Fibroblast of pulmonary artery (primary cell): ENCODE data around the gene CSNK1G1.

Source experiments
- DNase-seq: peaks from one replicate; pipeline ENCODE4 v3.0.0-alpha.2; 2010; ENCODE audit warnings: low read depth
- H3K4me3 ChIP-seq: replicated peaks from 2 replicates; pipeline ENCODE4 v1.5.1; 2011; ENCODE audit warnings: low read depth, mild to moderate bottlenecking, control low read depth, low read length, moderate library complexity
- TF ChIP-seq, protein P1 (sequence below): IDR thresholded peaks from 2 replicates; pipeline ENCODE4 v1.5.1; 2011; ENCODE audit warnings: mild to moderate bottlenecking, control low read depth, low read length, inconsistent platforms; ENCODE audit errors: missing control alignments

The CSNK1G1 gene

DNA sequence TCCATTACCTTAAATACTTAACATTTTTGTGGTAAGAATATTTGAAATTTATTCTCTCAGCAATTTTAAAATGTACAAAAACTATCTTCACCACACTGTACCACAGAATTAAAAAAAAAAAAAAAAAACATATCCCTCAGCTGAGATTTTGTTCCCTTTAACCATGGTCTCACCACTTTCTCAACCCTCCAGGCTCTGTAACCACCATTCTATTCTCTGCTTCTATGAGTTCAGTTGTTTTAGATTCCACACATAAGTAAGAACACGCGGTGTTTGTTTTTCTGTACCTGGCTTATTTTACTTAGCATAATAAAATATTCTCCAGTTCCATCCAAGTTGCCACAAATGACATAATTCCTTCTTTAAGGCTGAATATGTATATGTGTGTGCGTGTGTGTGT lies 41.5 kb downstream of the CSNK1G1 start:
- DNase-seq, result no peak
- no peak overlapping the region for H3K4me3 ChIP-seq
- TF ChIP-seq, protein P1, sequence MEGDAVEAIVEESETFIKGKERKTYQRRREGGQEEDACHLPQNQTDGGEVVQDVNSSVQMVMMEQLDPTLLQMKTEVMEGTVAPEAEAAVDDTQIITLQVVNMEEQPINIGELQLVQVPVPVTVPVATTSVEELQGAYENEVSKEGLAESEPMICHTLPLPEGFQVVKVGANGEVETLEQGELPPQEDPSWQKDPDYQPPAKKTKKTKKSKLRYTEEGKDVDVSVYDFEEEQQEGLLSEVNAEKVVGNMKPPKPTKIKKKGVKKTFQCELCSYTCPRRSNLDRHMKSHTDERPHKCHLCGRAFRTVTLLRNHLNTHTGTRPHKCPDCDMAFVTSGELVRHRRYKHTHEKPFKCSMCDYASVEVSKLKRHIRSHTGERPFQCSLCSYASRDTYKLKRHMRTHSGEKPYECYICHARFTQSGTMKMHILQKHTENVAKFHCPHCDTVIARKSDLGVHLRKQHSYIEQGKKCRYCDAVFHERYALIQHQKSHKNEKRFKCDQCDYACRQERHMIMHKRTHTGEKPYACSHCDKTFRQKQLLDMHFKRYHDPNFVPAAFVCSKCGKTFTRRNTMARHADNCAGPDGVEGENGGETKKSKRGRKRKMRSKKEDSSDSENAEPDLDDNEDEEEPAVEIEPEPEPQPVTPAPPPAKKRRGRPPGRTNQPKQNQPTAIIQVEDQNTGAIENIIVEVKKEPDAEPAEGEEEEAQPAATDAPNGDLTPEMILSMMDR, result no peak

DNA sequence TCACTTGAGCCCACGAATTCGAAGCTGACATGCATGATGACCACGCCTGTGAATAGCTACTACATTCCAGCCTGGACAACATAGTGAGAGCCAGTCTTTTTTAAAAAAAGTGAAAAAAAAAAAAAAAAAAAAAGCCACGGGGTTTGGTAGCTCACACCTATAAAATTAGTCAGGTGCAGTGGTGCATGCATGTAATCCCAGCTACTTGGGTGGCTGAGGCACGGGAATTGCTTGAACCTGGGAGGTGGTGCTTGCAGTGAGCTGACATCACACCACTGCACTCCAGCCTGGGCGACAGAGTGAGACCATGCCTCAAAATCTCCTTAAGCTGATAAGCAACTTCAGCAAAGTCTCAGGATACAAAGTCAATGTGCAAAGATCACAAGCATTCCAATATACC lies 44.4 kb downstream of the CSNK1G1 start:
- no peak overlapping the region for H3K4me3 ChIP-seq
- no peak for DNase-seq
- TF ChIP-seq, protein P1, result no peak

DNA sequence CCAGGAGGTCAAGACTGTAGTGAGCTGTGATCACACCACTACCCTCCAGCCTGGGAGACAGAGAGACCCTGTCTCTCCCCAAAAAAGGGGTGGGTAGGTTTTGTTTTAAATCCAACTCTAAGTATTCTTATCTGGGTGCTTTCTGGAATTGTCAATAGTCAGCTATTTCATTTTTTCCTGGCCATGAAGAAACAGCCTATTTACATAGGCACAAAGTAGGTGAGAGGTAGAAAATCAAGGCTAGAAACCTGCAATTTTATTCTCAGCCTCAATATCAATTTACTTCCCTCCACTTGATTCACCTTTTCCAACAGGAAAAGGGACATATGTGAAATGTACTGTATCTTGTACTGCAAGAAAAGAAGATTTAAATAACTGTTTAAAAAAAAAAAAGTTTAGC lies 45.9 kb downstream of the CSNK1G1 start:
- H3K4me3 ChIP-seq, result no peak overlapping the region
- TF ChIP-seq, protein P1, result no peak
- DNase-seq, result no peak

DNA sequence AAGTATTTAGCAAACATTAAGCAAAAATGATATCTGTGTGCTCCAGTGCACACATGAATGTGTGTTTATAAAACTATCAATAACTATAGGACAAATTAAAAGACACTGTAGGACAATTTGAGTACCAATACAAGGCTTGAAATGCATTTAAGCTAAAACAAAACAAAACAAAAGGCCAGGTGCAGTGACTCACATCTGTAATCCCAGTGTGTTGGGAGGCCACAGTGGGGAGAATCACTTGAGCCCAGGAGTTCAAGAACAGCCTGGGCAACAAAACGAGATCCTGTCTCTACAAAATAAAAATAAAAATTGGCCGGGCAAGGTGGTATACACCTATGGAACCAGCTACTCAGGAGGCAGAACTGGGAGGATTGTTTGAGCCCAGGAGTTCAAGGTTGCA lies 50.7 kb downstream of the CSNK1G1 start:
- DNase-seq, result peak; percentile 18
- H3K4me3 ChIP-seq, result no peak overlapping the region
- TF ChIP-seq, protein P1, result no peak

DNA sequence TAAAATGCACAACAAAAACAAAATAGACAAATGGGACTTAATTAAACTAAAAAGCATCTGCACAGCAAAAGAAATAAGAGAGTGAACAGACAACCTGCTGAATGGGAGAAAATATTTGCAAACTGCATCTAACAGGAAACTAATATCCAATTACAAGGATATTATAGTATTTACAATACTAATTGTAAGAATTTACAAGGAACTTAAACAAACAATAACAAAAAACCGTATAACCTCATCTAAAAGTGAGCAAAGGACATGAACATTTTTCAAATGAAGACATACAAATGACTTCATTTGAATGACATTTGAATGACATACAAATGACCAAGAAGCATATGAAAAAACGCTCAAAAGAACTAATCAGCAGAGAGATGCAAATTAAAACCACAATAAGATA lies 66.4 kb downstream of the CSNK1G1 start:
- H3K4me3 ChIP-seq, result no peak overlapping the region
- no peak for DNase-seq
- TF ChIP-seq, protein P1, result no peak

DNA sequence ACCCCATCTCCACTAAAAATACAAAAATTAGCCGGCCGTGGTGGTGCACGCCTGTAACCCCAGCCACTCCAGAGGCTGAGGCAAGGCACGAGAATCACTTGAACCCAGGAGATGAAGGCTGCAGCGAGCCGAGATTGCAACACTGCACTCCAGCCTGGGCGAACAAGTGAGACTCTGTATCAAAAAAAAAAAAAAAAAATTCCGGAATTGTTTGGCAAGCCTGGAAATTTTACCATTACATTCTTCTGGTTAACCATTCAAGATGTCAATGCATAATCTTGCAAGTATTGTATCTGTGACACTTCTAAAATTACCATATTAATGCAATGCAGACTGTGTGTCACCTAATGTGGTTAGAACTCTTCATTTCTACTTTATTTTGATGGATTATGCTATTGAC lies 67.0 kb downstream of the CSNK1G1 start:
- TF ChIP-seq, protein P1, result no peak
- no peak overlapping the region for H3K4me3 ChIP-seq
- no peak for DNase-seq

DNA sequence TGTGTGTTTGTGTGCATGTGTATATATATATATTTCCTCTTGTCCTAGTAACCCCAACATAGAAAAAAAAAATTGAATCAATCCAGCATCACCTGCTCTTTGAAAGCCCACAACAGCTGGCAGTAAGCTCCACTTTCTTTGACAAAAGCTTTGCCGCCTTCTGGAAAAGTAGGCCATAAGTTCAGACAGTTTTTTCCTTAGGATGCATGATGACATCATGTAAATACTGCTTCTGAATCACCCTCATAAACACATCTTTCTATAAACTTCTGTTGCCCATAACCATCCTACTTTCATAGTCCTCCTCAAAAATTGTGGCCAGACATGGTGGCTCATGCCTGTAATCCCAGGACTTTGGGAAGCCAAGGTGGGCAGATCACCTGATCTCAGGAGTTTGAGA lies 67.4 kb downstream of the CSNK1G1 start:
- H3K4me3 ChIP-seq, result no peak overlapping the region
- TF ChIP-seq, protein P1, result no peak
- no peak for DNase-seq
